DOHH2 (cell line): ENCODE results near the gene PIBF1.

Experiments used
- H3F3A ChIP-seq: fragments of 200-600 bp; sonication (generic), shearing (Covaris generic); 2 replicates; pipeline ENCODE4 v1.6.0; 2016; ENCODE audit warnings: antibody characterized with exemption, mild to moderate bottlenecking; ENCODE audit not compliant: control insufficient read depth, insufficient read depth
- H3K27ac ChIP-seq: fragments of 200-600 bp; sonication (generic); 2 replicates; pipeline ENCODE4 v1.5.1; 2014; ENCODE audit warnings: low read depth, mild to moderate bottlenecking, low read length, moderate library complexity
- H3K27me3 ChIP-seq: fragments of 200-600 bp; sonication (generic); 2 replicates; pipeline ENCODE4 v1.6.1; 2014; ENCODE audit warnings: mild to moderate bottlenecking, low read length, mixed read lengths; ENCODE audit not compliant: control insufficient read depth
- H3K36me3 ChIP-seq: fragments of 200-600 bp; sonication (generic); 2 replicates; pipeline ENCODE4 v1.6.1; 2014; ENCODE audit warnings: mild to moderate bottlenecking, low read length, moderate library complexity, mixed read lengths; ENCODE audit not compliant: control insufficient read depth
- H3K4me1 ChIP-seq: fragments of 200-600 bp; sonication (generic); 2 replicates; pipeline ENCODE4 v1.6.1; 2014; ENCODE audit warnings: mild to moderate bottlenecking, low read length, mixed read lengths; ENCODE audit not compliant: control insufficient read depth
- H3K4me2 ChIP-seq: fragments of 200-600 bp; sonication (generic); 2 replicates; pipeline ENCODE4 v1.6.0; 2014; ENCODE audit warnings: mild to moderate bottlenecking, low read length, moderate library complexity
- H3K4me3 ChIP-seq: fragments of 200-600 bp; sonication (generic); 2 replicates; pipeline ENCODE4 v1.5.1; 2014; ENCODE audit warnings: mild to moderate bottlenecking, low read length, mixed read lengths
- H3K79me2 ChIP-seq: fragments of 200-600 bp; sonication (generic); 2 replicates; pipeline ENCODE4 v1.6.1; 2014; ENCODE audit warnings: mild to moderate bottlenecking, low read length, mixed read lengths; ENCODE audit not compliant: control insufficient read depth
- H3K9me2 ChIP-seq: fragments of 200-600 bp; sonication (generic); replicated peaks from 2 replicates; pipeline ENCODE4 v1.6.1; 2014; ENCODE audit warnings: mild to moderate bottlenecking, low read length, mixed read lengths; ENCODE audit not compliant: control insufficient read depth
- H3K9me3 ChIP-seq: fragments of 200-600 bp; sonication (generic); 2 replicates; pipeline ENCODE4 v1.6.1; 2014; ENCODE audit warnings: antibody characterized with exemption, low read length, mixed read lengths; ENCODE audit not compliant: control insufficient read depth, insufficient read depth
- H4K20me1 ChIP-seq: fragments of 200-600 bp; sonication (generic); 2 replicates; pipeline ENCODE4 v1.6.0; 2014; ENCODE audit warnings: low read depth, mild to moderate bottlenecking, antibody characterized with exemption, low read length, moderate library complexity; ENCODE audit not compliant: control insufficient read depth, insufficient read depth
- EZH2phosphoT487 ChIP-seq: fragments of 200-600 bp; sonication (generic); IDR thresholded peaks from 2 replicates; pipeline ENCODE4 v1.6.1; 2017; ENCODE audit warnings: borderline replicate concordance, mild to moderate bottlenecking, antibody characterized with exemption, low read length, moderate library complexity, mixed read lengths
- TF ChIP-seq, protein P1 (sequence below): fragments of 200-600 bp; sonication (generic); IDR thresholded peaks from one replicate; pipeline ENCODE4 v1.5.1; 2014; ENCODE audit warnings: antibody characterized with exemption, mild to moderate bottlenecking, low read depth, low read length; ENCODE audit not compliant: poor library complexity, severe bottlenecking

The PIBF1 gene

GRCh38 chr13:72960114-72960513, 178.2 kb downstream of the PIBF1 start:
- no peak overlapping the region for H3K4me3 ChIP-seq
- TF ChIP-seq, protein P1, sequence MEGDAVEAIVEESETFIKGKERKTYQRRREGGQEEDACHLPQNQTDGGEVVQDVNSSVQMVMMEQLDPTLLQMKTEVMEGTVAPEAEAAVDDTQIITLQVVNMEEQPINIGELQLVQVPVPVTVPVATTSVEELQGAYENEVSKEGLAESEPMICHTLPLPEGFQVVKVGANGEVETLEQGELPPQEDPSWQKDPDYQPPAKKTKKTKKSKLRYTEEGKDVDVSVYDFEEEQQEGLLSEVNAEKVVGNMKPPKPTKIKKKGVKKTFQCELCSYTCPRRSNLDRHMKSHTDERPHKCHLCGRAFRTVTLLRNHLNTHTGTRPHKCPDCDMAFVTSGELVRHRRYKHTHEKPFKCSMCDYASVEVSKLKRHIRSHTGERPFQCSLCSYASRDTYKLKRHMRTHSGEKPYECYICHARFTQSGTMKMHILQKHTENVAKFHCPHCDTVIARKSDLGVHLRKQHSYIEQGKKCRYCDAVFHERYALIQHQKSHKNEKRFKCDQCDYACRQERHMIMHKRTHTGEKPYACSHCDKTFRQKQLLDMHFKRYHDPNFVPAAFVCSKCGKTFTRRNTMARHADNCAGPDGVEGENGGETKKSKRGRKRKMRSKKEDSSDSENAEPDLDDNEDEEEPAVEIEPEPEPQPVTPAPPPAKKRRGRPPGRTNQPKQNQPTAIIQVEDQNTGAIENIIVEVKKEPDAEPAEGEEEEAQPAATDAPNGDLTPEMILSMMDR = no peak
- no peak for TF ChIP-seq EZH2phosphoT487
- H3F3A ChIP-seq = no peaks in the 10 kb centered on the region
- H3K27me3 ChIP-seq = no peaks in the 10 kb centered on the region
- no peak overlapping the region for H3K4me2 ChIP-seq
- H3K4me1 ChIP-seq = no peaks in the 10 kb centered on the region
- no peaks in the 10 kb centered on the region for H3K9me2 ChIP-seq
- no peak overlapping the region for H3K27ac ChIP-seq
- no peaks in the 10 kb centered on the region for H3K79me2 ChIP-seq
- no peaks in the 10 kb centered on the region for H3K9me3 ChIP-seq
- H4K20me1 ChIP-seq = no peaks in the 10 kb centered on the region
- H3K36me3 ChIP-seq = no peaks in the 10 kb centered on the region

- H3K9me3 ChIP-seq = no peaks in the 10 kb centered on the region
- H3K27ac ChIP-seq = no peak overlapping the region
- H3K4me2 ChIP-seq = no peak overlapping the region
- H3K79me2 ChIP-seq = no peaks in the 10 kb centered on the region
- H4K20me1 ChIP-seq = no peaks in the 10 kb centered on the region
- H3K9me2 ChIP-seq = no peaks in the 10 kb centered on the region
- TF ChIP-seq EZH2phosphoT487 = no peak
- TF ChIP-seq, protein P1 = no peak
- H3K36me3 ChIP-seq = no peaks in the 10 kb centered on the region
- peaks cover 2% of the 10 kb centered on the region; the same call in 1 of the 2 replicates for H3K4me1 ChIP-seq
- H3F3A ChIP-seq = no peaks in the 10 kb centered on the region
- no peak overlapping the region for H3K4me3 ChIP-seq
- H3K27me3 ChIP-seq = no peaks in the 10 kb centered on the region
Observed at GRCh38 chr13:72960541-72960940, 178.6 kb downstream of the PIBF1 start.

DNA sequence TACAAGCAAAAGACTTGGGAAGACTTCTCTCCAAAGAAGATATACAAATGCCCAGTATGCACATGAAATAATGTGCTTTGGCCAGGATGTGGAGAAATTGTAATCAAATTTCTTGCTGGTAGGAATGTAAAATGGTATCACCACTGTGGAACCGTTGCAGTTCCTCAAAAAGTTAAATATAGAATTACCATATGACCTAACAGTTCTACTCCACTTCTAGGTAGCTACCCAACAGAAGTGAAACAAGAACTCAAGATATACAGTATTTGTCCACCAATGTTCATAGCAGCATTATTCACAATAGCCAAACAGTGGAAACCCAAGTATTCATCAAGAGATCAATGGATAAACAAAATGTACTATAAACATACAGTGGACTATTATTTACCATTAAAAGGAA, 181.8 kb downstream of the PIBF1 start:
- Histone ChIP-seq H3K4me2 (no peak overlapping the region), H3K4me3 (no peak overlapping the region), H3K27me3 (no peaks in the 10 kb centered on the region), H3K79me2 (no peaks in the 10 kb centered on the region), H3K4me1 (peaks cover 4% of the 10 kb centered on the region; the same call in 1 of the 2 replicates), H4K20me1 (no peaks in the 10 kb centered on the region), H3K9me3 (no peaks in the 10 kb centered on the region), H3F3A (no peaks in the 10 kb centered on the region), H3K27ac (no peak overlapping the region), H3K36me3 (no peaks in the 10 kb centered on the region), H3K9me2 (no peaks in the 10 kb centered on the region)
- TF ChIP-seq, protein P1 = no peak
- no peak for TF ChIP-seq EZH2phosphoT487
